ENCODE results near the gene GPR153.

DNA sequence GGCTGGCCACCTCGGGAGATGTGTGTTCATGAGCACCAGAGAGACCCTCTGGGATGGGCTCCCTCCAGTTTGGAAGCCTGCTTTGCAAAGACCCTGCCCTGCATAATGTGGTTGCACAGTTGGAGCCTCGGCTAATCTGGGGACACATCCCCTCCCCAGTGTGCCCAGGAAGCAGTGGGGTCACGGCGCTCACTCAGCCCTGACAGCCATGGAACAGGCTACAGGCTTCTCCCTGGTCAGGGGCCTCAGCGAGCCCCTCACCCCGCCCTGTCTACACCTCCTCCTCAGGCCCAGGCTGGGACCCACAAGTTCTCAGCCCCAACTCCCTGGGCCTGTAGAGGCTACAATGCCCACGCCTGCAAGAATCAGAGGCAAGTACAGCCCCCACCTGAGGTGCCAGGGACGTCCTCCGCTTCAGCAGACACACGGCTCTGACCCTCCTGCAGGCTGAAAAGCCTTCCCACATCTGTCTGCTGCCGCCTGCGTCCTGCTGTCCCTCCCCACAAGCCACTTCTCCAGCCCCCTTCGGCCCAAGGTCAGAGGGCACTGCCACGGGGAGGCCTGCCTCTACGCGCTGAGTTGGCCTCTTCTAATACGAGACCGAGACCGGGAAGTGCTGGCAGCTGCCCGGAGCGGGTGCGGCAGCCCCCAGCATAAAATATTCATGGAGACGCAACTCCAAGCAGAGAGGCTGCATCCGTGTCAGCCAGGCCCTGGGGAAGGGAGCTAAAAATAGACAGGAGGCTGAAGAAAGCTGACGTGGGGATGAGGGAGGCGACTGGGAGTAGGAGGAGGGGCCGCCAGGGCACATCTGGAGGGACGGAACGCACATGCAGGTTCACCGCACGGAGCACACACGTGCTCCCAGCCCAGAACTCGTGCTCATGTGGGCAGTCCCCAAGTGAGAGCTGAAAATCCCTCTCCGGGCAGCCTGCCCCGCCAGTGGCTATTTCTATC lies 15.2 kb upstream of the GPR153 start:
- no peak for TF ChIP-seq CTCF (IDR thresholded peaks at IDR 0.05)
- no peak for TF ChIP-seq ZFX (IDR thresholded peaks at IDR 0.05; ENCODE audit: borderline replicate concordance)

Data from 22Rv1 (cell line).